AG08396 (cell line): Measurements from ENCODE around the gene TRIP11.

ENCODE experiments used
- DNase-seq: peaks from one replicate; pipeline ENCODE4 v3.0.0; 2012; ENCODE audit warnings: low spot score, mixed read lengths

The TRIP11 gene

DNA sequence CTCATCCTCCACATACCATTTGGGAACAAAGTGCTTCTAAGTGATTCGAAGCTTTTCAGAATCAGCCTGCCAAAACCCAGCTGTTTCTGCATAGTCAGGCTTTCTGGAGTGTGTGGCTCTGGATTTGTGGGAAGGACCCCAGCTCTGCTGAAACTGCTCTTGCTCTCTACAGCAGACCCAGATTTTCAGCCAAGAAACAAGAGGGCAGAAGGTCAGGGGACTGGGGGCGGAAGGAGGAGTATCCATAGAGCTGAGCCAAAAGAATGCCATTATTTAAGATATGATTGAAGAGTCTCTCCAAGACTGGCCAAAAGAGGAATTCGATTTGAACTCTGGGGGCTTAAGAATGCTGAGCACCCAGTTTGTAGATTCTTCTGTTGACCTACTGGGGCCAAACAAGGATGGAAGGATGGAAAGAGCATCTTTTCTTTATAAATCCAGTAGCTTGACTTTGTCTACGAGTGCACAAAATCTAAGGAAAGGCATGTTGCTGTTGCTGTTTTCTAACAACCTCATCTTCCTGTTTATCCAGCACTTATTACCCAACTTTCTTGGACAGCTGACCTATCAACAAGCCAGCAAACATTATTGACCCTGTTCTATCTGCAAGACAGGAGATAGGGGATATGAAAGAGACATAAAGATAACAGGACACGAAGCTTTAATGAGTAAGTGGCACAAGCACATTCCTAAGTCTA, 121.5 kb downstream of the TRIP11 start:
- DNase-seq: no peak
